B cell (primary cell): ENCODE data around the gene COL9A3. TPM values are rescaled to one million over a fixed set of nuclear protein-coding genes. Genes with fewer than 3 reads are reported as not detected.

Experiments
- ATAC-seq: fragments of 200-7000 bp; cut with Tn5 transposase; one replicate; pipeline ENCODE4 v1.10.0; 2021; ENCODE audit warnings: low read depth, mild to moderate bottlenecking, moderate number of reproducible peaks, moderate library complexity
- CTCF ChIA-PET: fragments of 350-600 bp; sonication (Branson Sonifier 250); formaldehyde crosslinking; loops from one replicate; lab custom pipeline; 2021; ENCODE audit warnings: antibody characterized with exemption, inconsistent platforms; lab: Charles Lee
- POLR2A ChIA-PET: fragments of 350-600 bp; sonication (Branson Sonifier 250); formaldehyde crosslinking; loops from one replicate; lab custom pipeline; 2021; ENCODE audit warnings: antibody characterized with exemption; lab: Charles Lee
- DNase-seq: peaks from one replicate; pipeline ENCODE4 v3.0.0; 2013
- H2AFZ ChIP-seq: 2 replicates; pipeline ENCODE4 v1.6.1; 2012; ENCODE audit warnings: mild to moderate bottlenecking, low read depth, low read length; ENCODE audit not compliant: insufficient read depth, poor library complexity, severe bottlenecking
- H3K27ac ChIP-seq, 2 donors: 1 replicate in 1 of 2; 2 replicates in 1 of 2; pipeline ENCODE4 v1.5.1; 2012 to 2013; ENCODE audit warnings: low read length in 2 of 2, mild to moderate bottlenecking in 2 of 2, moderate library complexity in 1 of 2
- H3K27me3 ChIP-seq, 4 experiments: fragments of 200-600 bp in 1 of 4; sonication (generic) in 1 of 4; replicated peaks in 1 of 4; 1 replicate in 2 of 4; 2 replicates in 2 of 4; pipeline versions ENCODE4 v1.6.1 to v1.7.0; 2013 to 2016; ENCODE audit warnings: low read length in 3 of 4, mild to moderate bottlenecking in 2 of 4, mixed read lengths in 1 of 4, moderate library complexity in 1 of 4; ENCODE audit not compliant: insufficient read depth in 4 of 4, control insufficient read depth in 3 of 4; ENCODE audit errors: control extremely low read depth in 1 of 4
- H3K36me3 ChIP-seq, 2 experiments: replicated peaks in 1 of 2; 1 replicate in 1 of 2; 2 replicates in 1 of 2; pipeline versions ENCODE4 v1.6.1 to v1.7.1; 2013; ENCODE audit warnings: low read length in 1 of 2; ENCODE audit not compliant: insufficient read depth in 2 of 2, control insufficient read depth in 1 of 2; ENCODE audit errors: control extremely low read depth in 1 of 2, extremely low read depth in 1 of 2
- H3K4me1 ChIP-seq, 2 donors: fragments of 200-600 bp in 1 of 2; sonication (generic) in 1 of 2; 1 replicate in 1 of 2; 2 replicates in 1 of 2; pipeline versions ENCODE4 v1.5.1 to v1.6.1; 2013 to 2017; ENCODE audit warnings: low read length in 2 of 2; ENCODE audit not compliant: control insufficient read depth in 2 of 2, insufficient read depth in 2 of 2
- H3K4me2 ChIP-seq: replicated peaks from 2 replicates; pipeline ENCODE3; 2012; ENCODE audit warnings: mild to moderate bottlenecking, low read depth, low read length; ENCODE audit not compliant: poor library complexity, severe bottlenecking
- H3K4me3 ChIP-seq, 5 experiments: fragments of 200-600 bp in 1 of 5; sonication (generic) in 1 of 5; 1 replicate in 3 of 5; 2 replicates in 2 of 5; pipeline versions ENCODE4 v1.5.1 to v1.7.0; 2011 to 2016; ENCODE audit warnings: low read length in 4 of 5, mild to moderate bottlenecking in 4 of 5, low read depth in 2 of 5, control low read depth in 1 of 5, moderate library complexity in 1 of 5; ENCODE audit not compliant: insufficient read depth in 1 of 5; ENCODE audit errors: control extremely low read depth in 1 of 5, extremely low read depth in 1 of 5
- H3K79me2 ChIP-seq: fragments of 200-600 bp; sonication (generic); one replicate; pipeline ENCODE4 v1.6.0; 2016; ENCODE audit warnings: low read length; ENCODE audit not compliant: control insufficient read depth, insufficient read depth
- H3K9ac ChIP-seq: fragments of 200-600 bp; sonication (generic); 2 replicates; pipeline ENCODE4 v1.6.1; 2017; ENCODE audit warnings: mild to moderate bottlenecking, low read length, moderate library complexity
- H3K9me3 ChIP-seq, 3 donors: one replicate each; pipeline versions ENCODE4 v1.6.1 to v1.7.1; 2013; ENCODE audit warnings: low read length in 2 of 3; ENCODE audit not compliant: control insufficient read depth in 2 of 3, insufficient read depth in 1 of 3; ENCODE audit errors: control extremely low read depth in 1 of 3
- H4K20me1 ChIP-seq: 2 replicates; pipeline ENCODE4 v1.6.0; 2012; ENCODE audit warnings: mild to moderate bottlenecking, low read length; ENCODE audit not compliant: insufficient read depth, control insufficient read depth, poor library complexity, severe bottlenecking
- H3K27ac Mint-ChIP-seq: one replicate; pipeline ENCODE4 v1.8.0; 2021; ENCODE audit warnings: mixed read lengths
- H3K27me3 Mint-ChIP-seq: one replicate; pipeline ENCODE4 v1.8.0; 2021; ENCODE audit warnings: mixed read lengths
- H3K4me1 Mint-ChIP-seq: one replicate; pipeline ENCODE4 v1.8.0; 2021; ENCODE audit warnings: mixed read lengths
- H3K4me3 Mint-ChIP-seq: one replicate; pipeline ENCODE4 v1.8.0; 2021; ENCODE audit warnings: mixed read lengths
- H3K9me3 Mint-ChIP-seq: one replicate; pipeline ENCODE4 v1.8.0; 2022; ENCODE audit warnings: mixed read lengths; ENCODE audit not compliant: insufficient read depth
- EZH2 ChIP-seq: IDR thresholded peaks from 2 replicates; pipeline ENCODE4 v1.6.1; 2012; ENCODE audit warnings: borderline replicate concordance, low read depth, mild to moderate bottlenecking, moderate library complexity, low read length; ENCODE audit not compliant: insufficient read depth, poor library complexity, severe bottlenecking
- WGBS: methylation state at CpG from one replicate; pipeline ENCODE4 v1.1.5; 2013; ENCODE audit warnings: missing lambda C conversion rate; ENCODE audit not compliant: insufficient coverage; 5-methylcytosine and 5-hydroxymethylcytosine counted together
- intact Hi-C: fragments of 100-400 bp; cut with micrococcal nuclease; formaldehyde crosslinking; loops from one replicate; pipeline ENCODE4 v1.10.0; 2022
- polyA plus RNA-seq: library from polyadenylated mRNA; depleted of rRNA; stranded (reverse); fragments of >200 nt; gene quantifications from 2 replicates; pipeline ENCODE4 v1.2.3, GENCODE V29; 2012
- total RNA-seq, 2 donors: library from RNA; stranded (reverse); fragments of 120-200 nt in 1 of 2; gene quantifications; 1 replicate in 1 of 2; 2 replicates in 1 of 2; pipeline versions ENCODE4 v1.2.3 to v1.2.4, GENCODE V29; 2013 to 2022
- TF ChIP-seq, protein P1 (sequence below): fragments of 200-600 bp; IDR thresholded peaks from one replicate; pipeline ENCODE4 v1.8.0; 2022; ENCODE audit warnings: antibody characterized with exemption, mild to moderate bottlenecking

Gene COL9A3
- total and polyA plus RNA-seq, 2 donors (not counting 1 experiment from before 2014, with no cell fraction given), result 10.7 to 96.3 TPM

GRCh38 chr20:62786157-62786556, 30.7 kb upstream of the COL9A3 start:
- no peaks in the 10 kb centered on the region for H3K9me3 Mint-ChIP-seq
- H3K27me3 ChIP-seq, result no peaks in the 10 kb centered on the region
- H3K36me3 ChIP-seq, result no peaks in the 10 kb centered on the region
- no peaks in the 10 kb centered on the region for H3K27me3 Mint-ChIP-seq
- WGBS, result 89% methylated on average over 13 of the region's 13 CpGs
- H3K4me1 Mint-ChIP-seq, result no peaks in the 10 kb centered on the region
- DNase-seq (no peak), ATAC-seq (no peak)
- H3K27ac ChIP-seq, result no peak overlapping the region
- no peak overlapping the region for H3K4me3 Mint-ChIP-seq
- POLR2A ChIA-PET, result no interaction called here
- intact Hi-C loops, result no loop called here
- no peak overlapping the region for H3K9ac ChIP-seq
- no peak overlapping the region for H3K27ac Mint-ChIP-seq
- H3K4me1 ChIP-seq, result no peaks in the 10 kb centered on the region
- no peaks in the 10 kb centered on the region for H4K20me1 ChIP-seq
- TF ChIP-seq, protein P1, sequence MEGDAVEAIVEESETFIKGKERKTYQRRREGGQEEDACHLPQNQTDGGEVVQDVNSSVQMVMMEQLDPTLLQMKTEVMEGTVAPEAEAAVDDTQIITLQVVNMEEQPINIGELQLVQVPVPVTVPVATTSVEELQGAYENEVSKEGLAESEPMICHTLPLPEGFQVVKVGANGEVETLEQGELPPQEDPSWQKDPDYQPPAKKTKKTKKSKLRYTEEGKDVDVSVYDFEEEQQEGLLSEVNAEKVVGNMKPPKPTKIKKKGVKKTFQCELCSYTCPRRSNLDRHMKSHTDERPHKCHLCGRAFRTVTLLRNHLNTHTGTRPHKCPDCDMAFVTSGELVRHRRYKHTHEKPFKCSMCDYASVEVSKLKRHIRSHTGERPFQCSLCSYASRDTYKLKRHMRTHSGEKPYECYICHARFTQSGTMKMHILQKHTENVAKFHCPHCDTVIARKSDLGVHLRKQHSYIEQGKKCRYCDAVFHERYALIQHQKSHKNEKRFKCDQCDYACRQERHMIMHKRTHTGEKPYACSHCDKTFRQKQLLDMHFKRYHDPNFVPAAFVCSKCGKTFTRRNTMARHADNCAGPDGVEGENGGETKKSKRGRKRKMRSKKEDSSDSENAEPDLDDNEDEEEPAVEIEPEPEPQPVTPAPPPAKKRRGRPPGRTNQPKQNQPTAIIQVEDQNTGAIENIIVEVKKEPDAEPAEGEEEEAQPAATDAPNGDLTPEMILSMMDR, result no peak
- no peak for TF ChIP-seq EZH2
- no peak overlapping the region for H3K4me2 ChIP-seq
- H3K79me2 ChIP-seq, result no peaks in the 10 kb centered on the region
- no peak overlapping the region for H3K4me3 ChIP-seq
- CTCF ChIA-PET, result interaction anchor here (1.6 kb wide), 1 partner anchor 144 kb away, joined by 4 read pairs; the partner anchor contains the start of gene SLCO4A1
- H3K9me3 ChIP-seq, result no peaks in the 10 kb centered on the region
- H2AFZ ChIP-seq, result no peak overlapping the region

GRCh38 chr20:62787321-62787720, 29.5 kb upstream of the COL9A3 start:
- Mint-ChIP-seq H3K4me3 (no peak overlapping the region), H3K27me3 (no peaks in the 10 kb centered on the region), H3K9me3 (no peaks in the 10 kb centered on the region), H3K27ac (no peak overlapping the region), H3K4me1 (peaks cover 5% of the 10 kb centered on the region)
- no peaks in the 10 kb centered on the region for H3K27me3 ChIP-seq
- TF ChIP-seq, protein P1, result no peak
- no peak for TF ChIP-seq EZH2
- no peaks in the 10 kb centered on the region for H4K20me1 ChIP-seq
- ChIA-PET POLR2A (no interaction called here), CTCF (interaction anchor here (1.6 kb wide), 1 partner anchor 145 kb away, joined by 4 read pairs; the partner anchor contains the start of gene SLCO4A1)
- no peak overlapping the region for H3K4me2 ChIP-seq
- H3K9ac ChIP-seq, result no peak overlapping the region
- WGBS, result 40% methylated on average over 6 of the region's 7 CpGs
- no peaks in the 10 kb centered on the region for H3K36me3 ChIP-seq
- peaks cover 0 to 10% of the 10 kb centered on the region in 2 donors for H3K4me1 ChIP-seq
- ATAC-seq (no peak), DNase-seq (no peak)
- intact Hi-C loops, result no loop called here
- H3K9me3 ChIP-seq, result no peaks in the 10 kb centered on the region
- no peak overlapping the region for H3K27ac ChIP-seq
- no peak overlapping the region for H2AFZ ChIP-seq
- no peaks in the 10 kb centered on the region for H3K79me2 ChIP-seq
- no peak overlapping the region for H3K4me3 ChIP-seq
